Transverse colon (tissue), 4 donors: Measurements from ENCODE around the gene ATXN7L2.

Experiments
- CTCF ChIP-seq, 5 experiments: fragments of 200-600 bp in 3 of 5; fragments of 450-650 bp in 2 of 5; sonication (generic) in 3 of 5; IDR thresholded peaks; 1 replicate in 2 of 5; 2 replicates in 3 of 5; pipeline ENCODE4 v1.5.1; 2016 to 2017; ENCODE audit warnings: antibody characterized with exemption in 5 of 5, inconsistent platforms in 3 of 5, mild to moderate bottlenecking in 2 of 5, moderate library complexity in 1 of 5
- EP300 ChIP-seq: sonication (generic); formaldehyde crosslinking; IDR thresholded peaks from one replicate; pipeline ENCODE4 v1.6.1; 2017; ENCODE audit warnings: antibody characterized with exemption, low read depth
- POLR2A ChIP-seq: fragments of 450-650 bp; IDR thresholded peaks from one replicate; pipeline ENCODE4 v1.6.1; 2016; ENCODE audit warnings: antibody characterized with exemption, mild to moderate bottlenecking, moderate library complexity
- POLR2AphosphoS5 ChIP-seq, 3 donors: sonication (generic); formaldehyde crosslinking; IDR thresholded peaks; one replicate each; pipeline ENCODE4 v1.6.1; 2016; ENCODE audit warnings: antibody characterized with exemption in 3 of 3

GRCh38 chr1:109495738-109496137, 12.0 kb downstream of the ATXN7L2 start:
- TF ChIP-seq EP300 (no peak), CTCF (IDR thresholded peaks at IDR 0.05) (no peak), POLR2A (no peak), POLR2AphosphoS5 (IDR thresholded peaks at IDR 0.05) (no peak)
